Midbrain (tissue), 1 donor: Measurements from ENCODE around the gene PCGF6.
"Not testable (repeated sequence)": the region's sequence is repeated elsewhere in the genome, so short reads cannot be mapped to it uniquely, and the experiment has no call there.

ENCODE experiments used
- DNase-seq: peaks from one replicate; lab custom pipeline; 2025; lab: John Stamatoyannopoulos, UW

PCGF6 gene

DNA sequence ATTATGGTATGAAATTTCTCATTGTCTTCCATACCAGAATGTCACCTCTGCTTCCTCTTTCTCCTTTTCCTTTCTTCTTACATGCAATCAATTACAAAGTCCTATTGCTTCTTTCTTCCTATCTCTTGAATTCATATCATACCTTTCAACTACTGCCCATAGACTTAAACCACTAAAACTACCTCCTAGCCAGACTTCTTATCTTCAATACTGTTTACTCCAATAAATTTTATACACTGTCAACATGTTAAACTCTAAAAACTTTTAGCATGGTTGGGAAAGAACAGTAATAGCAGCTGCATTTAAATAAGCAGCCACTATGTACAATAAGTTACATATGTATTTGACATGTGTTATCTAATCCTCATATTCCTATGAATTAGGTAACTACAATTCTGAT lies 34.9 kb downstream of the PCGF6 start:
- DNase-seq = no peak

DNA sequence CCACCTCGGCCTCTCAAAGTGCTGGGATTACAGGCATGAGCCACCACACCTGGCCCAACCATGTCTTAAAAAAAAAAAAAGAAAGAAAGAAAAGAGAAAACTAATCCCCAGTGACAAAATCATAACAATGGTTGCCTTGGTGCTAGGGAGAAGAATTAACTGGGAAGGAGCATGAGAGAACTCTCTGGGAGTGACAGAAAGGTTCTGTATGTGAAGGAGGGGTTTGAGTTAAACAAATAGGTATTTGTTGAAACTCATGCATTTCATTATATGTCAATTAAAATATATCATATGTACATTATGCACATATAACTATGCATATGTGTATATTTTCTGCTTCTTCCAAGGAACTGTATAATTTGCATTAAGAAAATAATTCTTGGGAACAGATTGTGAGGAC lies 40.7 kb downstream of the PCGF6 start:
- DNase-seq = no peak

DNA sequence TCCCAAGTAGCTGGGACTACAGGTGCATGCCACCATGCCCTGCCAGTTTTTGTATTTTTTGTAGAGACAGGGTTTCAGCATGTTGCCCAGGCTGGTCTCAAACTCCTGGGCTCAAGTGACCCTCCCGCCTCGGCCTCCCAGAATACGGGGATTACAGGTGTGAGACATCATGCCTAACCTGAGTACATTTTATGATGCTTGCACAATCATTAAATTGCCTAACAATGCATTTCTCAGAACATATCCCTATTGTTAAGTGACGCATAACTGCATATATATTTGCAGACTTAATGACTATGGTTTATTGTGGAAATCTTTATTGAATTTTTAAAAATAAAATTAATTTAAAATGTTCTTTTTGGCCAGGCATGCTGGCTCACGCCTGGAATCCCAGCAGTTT lies 43.3 kb downstream of the PCGF6 start:
- DNase-seq = no peak

DNA sequence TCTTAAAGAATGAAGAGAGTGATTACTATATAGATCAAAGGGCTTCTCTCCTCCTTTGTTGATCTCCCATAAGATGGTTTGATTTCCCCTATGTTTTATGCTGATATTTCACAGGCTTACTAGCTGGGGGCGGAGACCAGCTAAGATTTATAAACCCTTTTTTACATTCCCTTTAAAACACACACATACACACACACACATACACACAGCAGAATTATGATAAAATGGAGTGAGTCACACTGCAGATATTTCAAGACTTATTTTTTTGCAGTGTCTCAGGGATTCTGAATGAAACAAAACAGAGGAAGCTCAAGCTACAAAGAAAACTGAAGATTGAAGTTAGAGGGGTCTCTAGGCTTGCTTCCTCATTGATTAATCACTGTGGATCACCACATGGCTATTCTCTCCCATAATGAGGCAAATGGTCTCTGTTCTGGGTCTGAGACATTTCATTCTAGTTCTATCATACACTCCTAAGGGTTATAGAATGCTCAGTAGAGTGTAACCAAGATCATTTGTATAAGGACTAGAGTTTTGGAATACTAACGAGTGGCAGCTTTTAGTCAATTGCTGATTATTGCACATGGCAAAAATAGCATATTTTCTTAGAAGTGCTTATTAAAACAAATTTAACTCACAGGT lies 55.4 kb downstream of the PCGF6 start:
- DNase-seq = no peak

DNA sequence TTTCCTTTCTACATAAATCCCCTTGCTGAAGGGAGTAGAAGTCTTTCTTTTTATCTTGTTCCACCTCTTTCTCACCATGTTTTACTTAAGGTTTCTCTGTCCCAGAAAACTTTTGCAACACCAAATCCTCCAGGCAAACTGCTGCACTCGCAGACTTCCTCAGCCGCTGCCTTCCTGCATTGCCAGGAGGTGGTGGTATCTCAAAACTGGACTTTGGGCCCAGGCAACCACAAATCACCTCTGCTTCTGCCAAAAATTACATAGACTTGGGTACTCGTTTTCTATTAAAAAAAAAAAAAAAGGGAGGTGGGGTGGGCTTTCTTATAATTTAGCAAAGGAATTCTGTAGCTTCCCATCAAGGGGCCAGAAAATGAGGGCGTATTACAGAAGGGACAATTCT lies 59.4 kb downstream of the PCGF6 start:
- DNase-seq = no peak

DNA sequence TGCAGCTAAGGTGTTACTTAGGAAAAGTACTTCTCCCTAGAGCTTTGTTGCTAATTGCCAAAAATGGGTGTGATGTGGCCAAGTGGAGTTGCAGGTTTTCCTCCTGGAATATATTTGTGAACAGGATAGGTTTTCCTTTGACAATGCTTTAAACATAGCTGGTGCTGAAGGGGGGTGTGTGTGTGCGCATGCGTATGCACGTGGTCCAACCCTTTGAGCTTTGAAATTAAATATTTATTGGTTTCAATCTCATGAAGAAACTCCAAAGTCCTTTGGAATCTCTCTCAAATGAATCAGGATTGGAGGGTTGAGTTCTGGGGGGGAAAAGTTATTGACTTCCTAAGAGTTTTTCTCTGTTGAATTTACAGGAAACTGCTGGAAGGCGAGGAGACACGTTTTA lies 62.9 kb downstream of the PCGF6 start:
- DNase-seq = no peak

DNA sequence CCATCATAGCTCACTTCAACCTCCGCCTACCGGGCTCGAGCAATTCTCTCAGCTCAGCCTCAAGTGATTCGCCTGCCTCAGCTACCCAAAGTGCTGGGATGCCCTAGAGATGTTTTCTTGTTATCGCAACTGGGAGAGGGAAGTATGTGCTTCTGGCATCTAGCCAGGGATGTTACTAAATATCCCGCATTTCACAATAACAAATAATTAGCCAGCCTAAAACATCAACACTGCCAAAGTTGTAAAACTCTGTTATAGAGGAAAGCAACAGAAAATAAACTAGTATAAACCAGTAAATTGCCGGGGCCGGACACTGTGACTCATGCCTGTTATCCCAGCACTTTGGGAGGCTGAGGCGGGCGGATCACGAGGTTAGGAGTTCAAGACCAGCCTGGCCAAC lies 66.8 kb downstream of the PCGF6 start:
- no peak for DNase-seq

DNA sequence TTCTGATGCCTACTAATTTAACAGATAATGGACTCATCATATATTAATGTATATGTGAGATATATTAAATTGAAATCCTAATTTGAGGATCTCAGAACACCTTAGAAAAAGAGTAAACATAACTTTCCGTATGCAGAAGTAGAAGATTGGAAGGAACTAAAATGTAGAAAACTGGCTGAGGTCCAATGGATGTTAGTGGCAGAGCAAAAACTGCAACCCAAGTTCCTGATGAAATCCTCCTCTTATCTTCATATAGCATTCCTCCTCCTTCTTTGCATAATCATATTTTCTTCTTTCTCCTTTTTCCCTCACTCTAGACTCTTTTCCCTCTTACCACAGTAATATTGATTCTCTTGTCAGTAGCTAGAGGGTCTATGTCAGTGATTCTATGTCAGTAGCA lies 68.0 kb downstream of the PCGF6 start:
- DNase-seq = no peak

DNA sequence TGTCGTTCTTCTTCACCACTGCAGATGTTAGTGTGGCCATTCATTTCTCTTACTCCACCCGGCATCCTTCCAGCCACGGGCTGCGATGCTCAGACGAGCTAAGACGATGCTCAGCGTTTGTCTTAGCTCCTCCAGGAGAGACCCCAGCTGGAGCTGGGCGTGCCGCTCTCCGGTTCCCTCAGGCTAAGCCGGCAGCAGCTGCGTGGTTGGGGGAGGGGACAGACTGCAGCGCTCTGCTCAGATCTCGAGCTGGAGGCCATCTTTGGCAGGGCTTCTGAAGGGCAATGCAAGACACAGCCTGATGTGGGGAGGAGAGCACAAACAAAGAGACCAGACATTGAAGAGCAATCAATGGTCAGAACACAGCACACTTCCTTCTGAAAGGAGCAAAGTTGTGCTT lies 69.2 kb downstream of the PCGF6 start:
- peak; percentile 17 for DNase-seq

DNA sequence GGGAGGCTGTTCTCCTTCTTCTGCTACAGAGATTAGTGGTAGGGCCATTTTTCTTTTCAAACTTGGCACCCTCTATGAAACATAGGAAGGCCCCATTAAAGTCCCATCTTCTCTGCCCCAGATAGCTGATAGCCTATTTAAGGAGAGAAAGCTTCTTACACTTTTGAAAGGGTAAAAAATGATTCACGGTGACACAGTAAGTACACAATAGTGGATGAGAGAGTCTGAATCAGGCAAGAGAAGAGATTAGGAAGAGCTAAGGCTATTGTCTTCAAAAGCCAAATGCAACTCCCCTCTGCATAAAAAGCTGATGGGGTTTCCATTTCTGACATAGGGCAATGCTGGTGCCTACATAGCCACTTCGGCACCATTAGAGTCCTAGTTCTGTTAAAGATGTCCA lies 70.4 kb downstream of the PCGF6 start:
- DNase-seq = no peak

DNA sequence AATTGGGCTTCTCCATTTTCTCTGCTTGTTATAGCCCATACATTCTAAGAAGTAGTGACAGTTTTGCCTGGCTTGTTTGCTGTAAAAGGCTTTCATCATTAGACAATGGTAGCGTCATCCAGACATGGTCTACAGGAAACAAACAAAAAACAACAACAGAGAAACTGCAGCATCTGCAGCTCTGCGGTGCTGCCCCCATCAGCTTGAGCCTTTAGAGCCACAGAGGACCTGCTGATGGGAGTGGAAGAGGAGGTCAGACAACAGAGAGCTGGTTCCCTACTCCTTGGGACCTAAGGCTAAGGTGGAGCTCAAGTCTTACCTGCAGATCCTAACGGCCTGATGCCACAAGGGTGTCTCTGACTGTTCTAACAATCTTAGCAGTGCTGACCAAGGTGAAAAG lies 70.9 kb downstream of the PCGF6 start:
- DNase-seq = no peak

DNA sequence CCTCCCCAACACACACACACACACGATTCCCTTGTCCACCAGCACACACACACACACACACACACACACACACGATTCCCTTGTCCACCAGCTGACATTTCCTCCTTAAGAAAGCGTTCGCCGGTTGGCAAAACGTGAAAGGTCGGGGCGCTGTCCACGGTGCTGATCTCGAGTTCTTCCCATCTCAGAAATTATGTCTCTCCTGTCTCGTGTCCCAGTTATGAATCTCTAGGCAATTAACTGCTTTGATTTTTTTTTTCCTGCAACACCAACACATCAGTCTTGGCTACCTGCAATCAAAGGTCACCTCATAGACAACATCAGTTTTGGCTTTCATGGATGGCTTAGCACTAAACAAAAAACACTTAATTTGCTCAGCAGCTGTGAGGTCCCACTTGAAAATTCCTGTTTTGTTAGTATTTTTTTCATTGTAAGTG lies 72.1 kb downstream of the PCGF6 start:
- DNase-seq = no peak

DNA sequence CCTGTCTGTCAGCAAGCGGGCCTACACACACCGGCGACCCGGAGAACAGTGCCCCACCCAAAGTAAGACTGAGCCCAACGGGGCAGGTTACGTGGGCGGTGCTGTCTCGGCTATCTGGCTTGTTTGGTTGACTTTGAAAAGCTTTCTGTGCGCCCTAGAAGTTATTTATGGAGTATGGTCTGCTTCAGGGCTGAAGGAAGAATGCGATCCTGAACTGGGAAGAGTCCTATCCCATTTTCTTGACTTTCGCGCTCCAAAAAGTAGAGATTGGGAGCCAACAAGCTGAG lies 72.5 kb downstream of the PCGF6 start:
- DNase-seq = no peak

DNA sequence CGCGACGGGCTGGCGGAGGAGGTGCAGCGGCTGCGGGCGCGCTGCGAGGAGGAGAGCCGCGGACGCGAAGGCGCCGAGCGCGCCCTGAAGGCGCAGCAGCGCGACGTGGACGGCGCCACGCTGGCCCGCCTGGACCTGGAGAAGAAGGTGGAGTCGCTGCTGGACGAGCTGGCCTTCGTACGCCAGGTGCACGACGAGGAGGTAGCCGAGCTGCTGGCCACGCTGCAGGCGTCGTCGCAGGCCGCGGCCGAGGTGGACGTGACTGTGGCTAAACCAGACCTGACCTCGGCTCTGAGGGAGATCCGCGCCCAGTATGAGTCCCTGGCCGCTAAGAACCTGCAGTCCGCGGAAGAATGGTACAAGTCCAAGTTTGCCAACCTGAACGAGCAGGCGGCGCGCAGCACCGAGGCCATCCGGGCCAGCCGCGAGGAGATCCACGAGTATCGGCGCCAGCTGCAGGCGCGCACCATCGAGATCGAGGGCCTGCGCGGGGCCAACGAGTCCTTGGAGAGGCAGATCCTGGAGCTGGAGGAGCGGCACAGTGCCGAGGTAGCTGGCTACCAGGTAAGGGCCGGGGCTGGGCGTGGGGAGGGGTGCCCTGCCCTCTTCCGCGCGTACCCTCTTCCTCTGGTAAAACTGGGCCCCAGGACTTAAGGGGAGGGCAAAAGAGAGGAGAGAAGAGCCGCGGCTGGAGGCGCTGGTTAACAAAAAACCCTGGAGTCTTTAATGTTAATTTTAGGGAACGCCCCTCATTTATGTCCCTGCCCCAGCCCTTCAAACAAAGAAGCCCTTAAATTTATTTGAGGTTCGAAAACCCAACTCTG lies 73.0 kb downstream of the PCGF6 start:
- DNase-seq = no peak

DNA sequence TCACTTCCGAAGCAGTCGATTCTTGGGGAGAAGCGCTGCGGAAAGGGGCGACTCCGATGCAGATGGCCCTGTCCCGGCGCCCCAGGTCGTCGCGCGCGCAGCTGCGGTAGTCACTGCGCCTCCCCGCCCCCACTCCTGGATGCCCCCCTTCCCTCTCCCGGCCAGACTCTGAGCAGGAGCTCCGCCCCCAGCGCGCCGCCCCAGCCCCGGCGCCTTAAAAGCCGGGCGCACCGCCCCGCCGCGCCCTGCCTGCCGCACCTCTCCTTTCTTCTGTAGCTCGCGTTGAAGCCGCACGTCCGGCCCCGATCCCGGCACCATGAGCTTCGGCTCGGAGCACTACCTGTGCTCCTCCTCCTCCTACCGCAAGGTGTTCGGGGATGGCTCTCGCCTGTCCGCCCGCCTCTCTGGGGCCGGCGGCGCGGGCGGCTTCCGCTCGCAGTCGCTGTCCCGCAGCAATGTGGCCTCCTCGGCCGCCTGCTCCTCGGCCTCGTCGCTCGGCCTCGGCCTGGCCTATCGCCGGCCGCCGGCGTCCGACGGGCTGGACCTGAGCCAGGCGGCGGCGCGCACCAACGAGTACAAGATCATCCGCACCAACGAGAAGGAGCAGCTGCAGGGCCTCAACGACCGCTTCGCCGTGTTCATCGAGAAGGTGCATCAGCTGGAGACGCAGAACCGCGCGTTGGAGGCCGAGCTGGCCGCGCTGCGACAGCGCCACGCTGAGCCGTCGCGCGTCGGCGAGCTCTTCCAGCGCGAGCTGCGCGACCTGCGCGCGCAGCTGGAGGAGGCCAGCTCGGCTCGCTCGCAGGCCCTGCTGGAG lies 73.8 kb downstream of the PCGF6 start, which contains the start of gene INA:
TSS of gene INA (plus strand) at position 243 of the 817 bp plus-strand sequence. CDS start at position 317, 74 bp downstream.
- DNase-seq = peak; percentile 22

DNA sequence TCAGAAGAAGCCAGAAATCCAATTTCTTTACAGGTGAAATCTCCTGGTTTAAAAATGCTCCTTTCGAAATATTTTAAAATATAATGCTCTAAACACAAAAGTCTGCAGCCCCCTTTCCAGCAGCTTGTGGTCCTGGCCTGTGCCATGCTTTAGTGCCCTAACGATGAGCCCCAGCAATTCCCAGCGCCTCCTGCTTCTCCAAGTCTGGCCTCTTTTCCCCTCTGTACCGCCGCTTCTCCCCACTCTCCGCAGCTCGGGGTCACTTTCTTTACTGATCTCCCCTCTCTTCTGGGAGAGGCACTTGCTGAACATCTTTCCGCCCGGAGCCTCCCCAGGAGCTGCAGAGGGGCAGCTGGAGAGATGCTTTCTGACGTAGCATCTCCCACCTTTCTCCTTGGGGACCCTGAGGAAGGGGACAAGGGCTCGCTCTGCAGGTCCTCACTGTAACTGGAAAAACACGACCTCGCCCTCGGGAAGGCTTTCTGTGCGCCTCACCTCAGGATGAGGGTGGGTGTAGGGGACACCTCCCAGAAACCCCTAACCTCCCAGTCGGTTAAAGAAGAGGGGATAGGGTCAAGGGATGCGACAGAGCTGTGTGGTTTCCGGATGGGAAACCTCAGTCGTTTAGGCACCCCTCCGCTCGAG lies 74.6 kb downstream of the PCGF6 start:
- DNase-seq = no peak

DNA sequence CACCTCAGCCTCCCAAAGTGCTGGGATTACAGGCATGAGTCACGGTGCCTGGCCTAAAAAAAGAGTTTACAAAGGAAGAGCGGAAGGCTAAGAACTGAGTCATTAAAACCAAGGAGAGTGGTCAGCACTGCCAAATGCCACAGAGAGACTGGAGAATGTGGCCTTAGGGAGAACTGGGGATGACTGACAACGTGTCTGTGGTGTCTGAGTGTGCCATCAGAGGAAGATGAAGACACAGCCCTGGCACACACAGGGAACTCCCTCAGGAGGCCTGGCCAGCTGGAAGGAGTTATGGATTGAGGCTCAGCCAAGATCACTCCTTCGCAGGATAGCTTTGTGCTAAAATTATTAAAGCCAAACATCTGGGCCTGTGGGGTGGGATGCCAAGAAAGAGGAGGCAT lies 77.9 kb downstream of the PCGF6 start:
- no peak for DNase-seq

DNA sequence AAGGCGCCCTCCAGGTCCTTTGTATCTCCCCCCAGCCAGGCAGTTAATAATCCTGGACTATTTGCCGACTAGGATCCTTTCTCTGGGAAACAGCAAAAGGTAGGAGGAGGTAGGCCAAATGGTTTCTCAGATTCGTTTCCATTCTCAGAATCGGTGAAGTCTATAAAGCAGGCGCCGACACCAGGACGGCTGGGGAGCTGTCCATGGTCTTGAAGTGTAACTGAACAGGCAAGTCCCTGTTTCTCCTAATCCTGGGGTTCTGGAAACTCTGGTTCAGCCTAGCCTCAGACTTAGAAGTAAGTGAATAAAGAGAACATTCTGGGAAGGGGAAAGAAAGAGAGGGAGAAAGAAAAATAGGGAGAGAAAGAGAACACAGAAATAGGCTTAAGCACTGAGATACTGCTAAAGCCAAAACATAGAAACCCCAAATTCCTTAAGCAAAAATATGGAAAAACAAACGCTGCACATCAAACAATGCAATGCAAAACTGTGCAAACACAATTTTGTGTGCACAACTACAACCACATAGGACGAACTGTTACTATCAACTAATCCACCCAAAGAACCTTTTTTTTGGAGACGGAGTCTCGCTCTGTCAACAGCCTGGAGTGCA lies 85.1 kb downstream of the PCGF6 start:
- DNase-seq = peak; percentile 25

DNA sequence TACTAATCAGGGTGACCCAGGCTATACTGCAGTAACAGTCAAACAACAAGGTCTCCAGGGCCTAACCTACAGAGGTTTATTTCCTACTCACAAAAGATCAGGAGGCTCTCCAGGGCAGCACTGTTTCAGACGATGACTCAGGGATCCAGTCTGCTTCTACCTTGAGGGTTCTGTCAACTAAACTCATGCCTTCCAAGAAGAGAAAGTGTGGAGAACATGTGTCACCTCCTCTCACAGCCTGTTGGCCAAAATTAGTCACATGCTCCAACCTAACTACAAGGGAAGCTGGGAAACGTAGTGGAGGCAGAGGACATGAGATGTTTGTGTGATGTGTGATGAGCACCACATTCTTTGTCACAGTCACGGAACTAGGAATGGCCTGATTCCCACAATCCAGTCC lies 88.7 kb downstream of the PCGF6 start:
- DNase-seq = no peak

DNA sequence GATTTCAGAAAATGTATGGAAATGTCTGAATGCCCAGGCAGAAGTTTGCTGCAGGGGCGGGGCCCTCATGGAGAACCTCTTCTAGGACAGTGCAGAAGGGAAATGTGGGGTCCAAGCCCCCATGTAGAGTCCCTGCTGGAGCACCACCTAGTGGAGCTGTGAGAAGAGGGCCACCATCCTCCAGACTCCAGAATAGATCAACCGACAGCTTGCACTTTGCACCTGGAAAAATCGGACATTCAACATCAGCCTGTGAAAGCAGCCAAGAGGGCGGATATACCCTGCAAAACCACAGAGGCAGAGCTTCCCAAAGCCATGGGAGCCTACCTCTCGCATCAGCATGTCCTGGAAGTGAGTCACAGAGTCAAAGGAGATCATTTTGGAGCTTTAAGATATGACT lies 91.0 kb downstream of the PCGF6 start:
- DNase-seq = no peak

DNA sequence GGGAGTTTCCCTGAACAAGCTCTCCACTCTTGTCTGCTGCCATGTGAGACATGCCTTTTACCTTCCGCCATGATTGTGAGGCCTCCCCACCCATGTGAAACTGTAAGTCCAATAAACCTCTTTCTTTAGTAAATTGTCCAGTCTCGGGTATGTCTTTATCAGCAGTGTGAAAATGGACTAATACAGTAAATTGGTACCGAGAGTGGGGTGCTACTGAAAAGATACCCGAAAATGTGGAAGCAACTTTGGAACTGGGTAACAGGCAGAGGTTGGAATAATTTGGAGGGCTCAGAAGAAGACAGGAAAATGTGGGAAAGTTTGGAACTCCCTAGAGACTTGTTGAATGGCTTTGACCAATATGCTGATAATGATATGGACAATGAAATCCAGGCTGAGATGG lies 92.0 kb downstream of the PCGF6 start:
- not testable (repeated sequence) for DNase-seq

DNA sequence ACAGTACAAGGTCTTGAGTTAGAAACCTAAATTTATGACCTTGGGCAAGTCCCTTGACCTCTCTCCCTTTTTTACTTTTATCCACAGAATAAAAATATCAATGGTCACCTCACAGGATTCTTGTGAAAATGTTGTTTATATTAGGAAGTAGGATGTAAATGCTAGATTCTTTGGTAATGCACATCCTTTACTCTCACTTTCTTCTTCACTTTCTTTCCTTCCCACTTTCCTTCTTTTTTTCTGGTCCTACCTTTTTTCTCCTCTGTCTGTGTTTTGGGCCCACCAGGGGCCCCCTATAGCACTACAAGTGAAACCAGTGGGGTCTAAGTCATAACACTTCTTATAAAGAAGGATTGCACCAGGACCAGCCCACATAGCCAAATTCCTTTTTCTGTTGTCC lies 93.1 kb downstream of the PCGF6 start:
- no peak for DNase-seq
